ENCODE measurements around the gene LSG1.

DNA sequence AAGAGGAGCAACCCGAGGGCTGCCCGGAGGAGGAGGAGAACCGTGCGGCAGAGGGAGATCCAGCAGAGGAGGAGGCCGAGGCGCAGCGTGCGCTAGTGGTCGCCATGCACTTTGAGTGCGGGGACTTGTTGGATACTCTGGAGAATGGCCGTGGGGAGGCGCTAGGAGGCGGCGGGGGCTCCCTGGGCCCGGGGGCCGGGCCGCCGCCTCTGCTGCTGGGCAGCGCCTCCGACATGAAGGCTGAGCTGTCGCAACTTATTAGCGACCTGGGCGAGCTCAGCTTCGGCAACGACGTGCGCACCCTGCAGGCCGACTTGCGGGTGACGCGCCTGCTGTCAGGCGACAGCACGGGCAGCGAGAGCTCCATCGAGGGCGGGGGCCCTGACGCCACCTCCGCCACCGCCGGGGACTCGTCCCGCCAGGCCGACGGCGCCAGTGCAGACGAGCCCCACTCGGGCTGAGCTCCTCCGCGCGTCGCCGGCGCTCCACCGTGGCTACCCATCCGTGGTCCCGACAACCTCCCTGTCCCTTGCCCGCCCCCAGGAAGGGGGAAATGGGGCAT, 15.7 kb upstream of the LSG1 start:
- TF ChIP-seq, protein P1, sequence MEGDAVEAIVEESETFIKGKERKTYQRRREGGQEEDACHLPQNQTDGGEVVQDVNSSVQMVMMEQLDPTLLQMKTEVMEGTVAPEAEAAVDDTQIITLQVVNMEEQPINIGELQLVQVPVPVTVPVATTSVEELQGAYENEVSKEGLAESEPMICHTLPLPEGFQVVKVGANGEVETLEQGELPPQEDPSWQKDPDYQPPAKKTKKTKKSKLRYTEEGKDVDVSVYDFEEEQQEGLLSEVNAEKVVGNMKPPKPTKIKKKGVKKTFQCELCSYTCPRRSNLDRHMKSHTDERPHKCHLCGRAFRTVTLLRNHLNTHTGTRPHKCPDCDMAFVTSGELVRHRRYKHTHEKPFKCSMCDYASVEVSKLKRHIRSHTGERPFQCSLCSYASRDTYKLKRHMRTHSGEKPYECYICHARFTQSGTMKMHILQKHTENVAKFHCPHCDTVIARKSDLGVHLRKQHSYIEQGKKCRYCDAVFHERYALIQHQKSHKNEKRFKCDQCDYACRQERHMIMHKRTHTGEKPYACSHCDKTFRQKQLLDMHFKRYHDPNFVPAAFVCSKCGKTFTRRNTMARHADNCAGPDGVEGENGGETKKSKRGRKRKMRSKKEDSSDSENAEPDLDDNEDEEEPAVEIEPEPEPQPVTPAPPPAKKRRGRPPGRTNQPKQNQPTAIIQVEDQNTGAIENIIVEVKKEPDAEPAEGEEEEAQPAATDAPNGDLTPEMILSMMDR (IDR thresholded peaks at IDR 0.05) = peak in 5 of 6 experiments; percentile 6 to 32 (median 19)
- TF ChIP-seq POLR2A (IDR thresholded peaks at IDR 0.05) = peak; percentile 31 to 37

Data from adrenal gland (tissue), 5 donors.